NT2/D1 (cell line): ENCODE results near the gene CD74.

Experiments
- SUZ12 ChIP-seq: IDR thresholded peaks from 2 replicates; pipeline ENCODE4 v1.6.1; 2011; ENCODE audit not compliant: insufficient read length, insufficient read depth; ENCODE audit errors: extremely low read depth
- ZNF274 ChIP-seq: IDR thresholded peaks from 2 replicates; pipeline ENCODE4 v1.6.1; 2011; ENCODE audit warnings: mild to moderate bottlenecking, low read depth, low read length

DNA sequence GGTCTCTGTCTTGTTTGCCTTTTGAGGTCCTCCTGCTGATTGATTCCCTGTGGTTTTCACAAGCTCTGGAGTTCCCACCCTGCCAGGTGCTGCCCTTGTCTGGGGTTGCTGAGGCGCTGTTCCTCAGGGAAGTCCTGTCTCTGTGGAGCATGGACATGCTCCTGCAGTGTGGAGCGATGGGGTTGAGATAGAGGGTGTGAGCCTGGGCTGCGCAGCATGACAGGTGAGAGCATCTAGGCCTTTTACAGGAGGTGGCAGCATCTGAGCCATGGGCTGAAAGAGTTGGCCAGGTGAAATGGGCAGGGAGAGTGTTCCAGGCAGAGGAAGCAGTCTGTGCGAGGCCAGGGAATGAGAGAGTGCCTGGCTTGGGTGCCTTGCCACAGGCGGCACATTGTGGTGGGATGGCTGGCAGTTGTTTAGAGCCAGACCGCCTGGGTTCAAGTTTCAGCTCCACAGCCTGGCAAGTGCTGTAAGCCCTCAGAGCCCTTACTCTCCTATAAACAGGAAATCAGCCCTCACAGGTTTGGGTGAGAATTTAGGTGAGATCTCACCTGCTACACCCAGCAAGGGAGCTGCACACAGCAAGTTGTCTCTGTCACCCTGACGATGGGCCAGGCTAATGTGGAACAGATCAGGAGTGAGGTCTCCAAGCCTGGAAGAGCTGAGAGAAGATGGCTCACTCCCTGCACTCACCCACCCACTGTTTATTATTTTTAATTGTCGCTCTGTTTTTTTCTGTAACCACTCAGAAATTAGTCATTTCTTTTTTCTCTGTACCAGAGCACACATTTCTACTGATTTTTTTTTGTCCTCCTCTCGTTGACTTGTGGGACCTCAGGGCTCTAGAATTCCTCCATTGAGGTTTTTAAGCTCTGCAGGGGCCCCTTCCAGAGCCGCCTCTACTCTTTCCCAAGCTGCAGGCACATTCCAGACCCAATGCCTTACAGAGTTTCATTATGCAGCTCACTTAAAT is 35.6 kb downstream of the CD74 start:
- TF ChIP-seq ZNF274 (no peak), SUZ12 (no peak)
